ENCODE results near the gene TMEM26. TPM values are rescaled to one million over a fixed set of nuclear protein-coding genes. Genes with fewer than 3 reads are reported as not detected.

The TMEM26 gene
- total RNA-seq: 0.07 TPM in 1 of 2 replicates, not detected in the other

GRCh38 chr10:61452655-61453641, at the start of gene TMEM26:
Gene TMEM26, minus strand, starts transcription at chr10:61453381. Its CDS starts 300 bp downstream, at chr10:61453081.

Other genes with a start within 250 kb of the TMEM26 start
- gene CABCOCO1, start 209.5 kb upstream of the TMEM26 start, total RNA-seq: not detected in 2 replicates

All from airway epithelial cell (primary cell).